Putamen (tissue), 1 donor: Measurements from ENCODE around the gene COL19A1.

ENCODE experiments used
- DNase-seq: peaks from one replicate; pipeline ENCODE4 v3.0.0-alpha.2; 2016; ENCODE audit warnings: low spot score

Gene COL19A1

DNA sequence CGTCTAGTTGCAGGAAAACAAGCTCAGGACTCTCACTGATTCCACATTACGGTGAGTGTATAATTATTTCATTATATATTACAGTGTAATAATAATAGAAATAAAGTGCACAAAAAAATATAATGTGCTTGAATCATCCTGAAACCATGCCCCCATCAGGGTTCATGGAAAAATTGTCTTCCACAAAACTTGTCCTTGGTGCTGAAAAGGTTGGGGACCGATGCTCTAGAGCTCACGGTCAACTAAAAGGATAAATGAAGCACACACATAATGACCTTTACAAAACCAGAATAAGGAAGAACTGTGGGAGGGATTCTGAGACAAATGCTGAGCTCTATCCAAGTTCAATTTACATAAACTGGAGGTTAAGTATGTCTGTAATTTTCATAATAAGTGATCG is 194.3 kb downstream of the COL19A1 start:
- no peak for DNase-seq

DNA sequence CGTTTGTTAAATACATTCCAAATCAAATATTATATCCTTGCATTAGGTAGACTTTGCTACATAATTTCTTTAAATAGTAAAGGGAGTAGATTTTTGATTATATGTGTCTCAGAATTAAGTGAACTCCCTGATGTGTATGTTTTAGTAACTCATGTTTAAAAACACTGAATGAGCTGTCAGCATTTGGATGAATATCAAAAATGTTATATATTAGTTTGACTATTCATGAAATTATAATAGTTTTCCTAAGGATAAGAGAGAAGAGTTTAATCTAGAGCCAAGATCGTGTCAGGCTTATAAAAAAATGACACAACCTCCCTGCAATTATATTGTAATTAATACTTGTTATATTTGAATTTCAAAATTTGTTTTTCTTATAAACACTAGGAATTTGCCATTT is 195.2 kb downstream of the COL19A1 start:
- DNase-seq: no peak

DNA sequence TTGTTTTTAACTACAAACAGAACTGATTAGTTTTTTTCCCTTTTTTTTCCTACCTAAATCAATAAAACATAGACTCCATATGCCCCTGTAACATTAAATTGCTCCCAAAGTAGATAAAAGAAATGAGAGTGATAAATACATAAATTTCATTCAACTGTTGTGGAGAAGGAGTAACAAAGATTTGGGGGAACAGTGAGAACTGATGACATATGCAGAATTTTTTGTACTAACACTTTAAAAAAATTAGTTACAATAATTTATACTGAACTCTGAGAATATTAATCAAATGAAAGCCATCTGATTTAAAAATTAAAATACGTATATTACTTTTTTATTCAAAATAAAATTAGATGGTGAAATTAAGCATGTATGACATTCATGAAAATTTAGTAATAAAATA is 195.7 kb downstream of the COL19A1 start:
- no peak for DNase-seq

DNA sequence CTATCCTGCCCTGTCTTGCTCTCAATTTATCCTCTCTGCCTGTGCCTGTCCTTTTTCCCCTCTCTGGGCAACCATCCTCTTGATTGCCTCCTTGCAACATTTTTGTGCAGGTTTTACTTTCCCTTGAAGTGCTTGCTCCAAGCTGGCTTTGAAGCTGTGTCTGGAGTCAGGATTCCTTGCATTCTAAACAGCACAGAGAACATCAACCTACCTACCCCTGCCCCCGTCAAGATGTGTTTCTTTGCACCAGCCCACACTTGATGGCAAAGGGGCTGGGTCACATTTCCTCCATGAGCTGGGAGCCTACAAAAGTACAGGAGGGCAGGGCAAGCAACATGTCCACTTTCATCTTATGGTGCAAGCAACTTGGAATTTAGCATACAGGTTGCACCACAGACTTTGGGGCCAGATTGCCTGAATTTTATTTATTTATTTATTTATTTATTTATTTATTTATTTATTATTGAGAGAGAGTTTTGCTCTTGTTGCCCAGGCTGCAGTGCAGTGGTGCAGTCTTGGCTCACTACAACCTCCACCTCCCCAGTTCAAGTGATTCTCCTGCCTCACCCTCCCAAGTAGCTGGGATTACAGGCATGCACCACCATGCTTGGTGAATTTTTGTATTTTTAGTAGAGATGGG is 206.3 kb downstream of the COL19A1 start:
- no peak for DNase-seq

GRCh38 chr6:70073637-70074036 is 207.3 kb downstream of the COL19A1 start:
- no peak for DNase-seq

- DNase-seq: no peak
Observed at GRCh38 chr6:70079241-70079640, 212.9 kb downstream of the COL19A1 start.

DNA sequence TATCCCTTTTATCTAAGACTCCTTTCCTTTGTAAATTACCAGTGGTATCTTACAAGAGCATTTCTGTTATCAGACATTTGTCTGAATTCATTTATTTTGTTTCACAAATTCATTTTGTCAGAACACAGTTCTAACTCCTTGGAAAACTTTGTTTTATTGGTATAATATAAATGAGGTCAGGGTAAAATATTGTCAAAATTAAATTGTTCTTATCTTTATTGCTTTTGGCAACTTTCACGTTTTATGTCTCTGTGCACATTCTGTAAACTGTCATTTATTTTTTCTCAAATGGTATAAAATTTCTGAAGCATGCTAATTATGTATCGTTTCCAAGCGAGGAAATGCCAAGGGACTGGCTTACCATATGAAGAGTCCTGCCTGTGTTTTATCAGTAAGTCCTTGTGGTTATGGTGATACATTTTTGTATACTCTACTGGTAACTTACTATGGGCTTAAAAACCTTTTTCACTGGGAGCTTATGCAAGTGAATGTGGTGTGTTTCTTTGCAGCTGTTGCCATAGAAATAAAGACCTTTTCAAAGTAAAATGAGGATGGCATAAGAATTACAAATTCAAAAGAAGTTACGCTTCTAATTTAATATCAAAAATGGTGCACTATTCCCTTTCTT is 214.2 kb downstream of the COL19A1 start:
- no peak for DNase-seq

GRCh38 chr6:70082830-70083229 is 216.5 kb downstream of the COL19A1 start:
- no peak for DNase-seq

DNA sequence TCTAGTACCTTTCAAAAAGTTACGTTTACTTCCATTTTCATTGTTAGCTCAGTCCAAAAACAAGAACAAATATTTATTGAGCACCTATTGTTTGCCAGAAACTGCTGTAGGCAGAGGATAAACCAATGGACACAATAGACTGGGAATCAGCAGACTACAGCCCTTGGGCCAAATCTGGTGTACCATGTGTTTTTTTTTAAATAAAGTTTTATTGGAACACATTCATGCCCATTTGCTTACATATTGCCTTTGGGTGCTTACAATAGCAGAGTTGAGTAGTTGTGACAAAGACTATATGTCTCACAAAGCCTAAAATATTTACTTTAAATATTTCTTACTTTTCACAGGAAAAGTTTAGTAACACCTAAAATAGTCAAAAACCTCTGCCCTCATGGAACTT is 220.4 kb downstream of the COL19A1 start:
- DNase-seq: no peak

DNA sequence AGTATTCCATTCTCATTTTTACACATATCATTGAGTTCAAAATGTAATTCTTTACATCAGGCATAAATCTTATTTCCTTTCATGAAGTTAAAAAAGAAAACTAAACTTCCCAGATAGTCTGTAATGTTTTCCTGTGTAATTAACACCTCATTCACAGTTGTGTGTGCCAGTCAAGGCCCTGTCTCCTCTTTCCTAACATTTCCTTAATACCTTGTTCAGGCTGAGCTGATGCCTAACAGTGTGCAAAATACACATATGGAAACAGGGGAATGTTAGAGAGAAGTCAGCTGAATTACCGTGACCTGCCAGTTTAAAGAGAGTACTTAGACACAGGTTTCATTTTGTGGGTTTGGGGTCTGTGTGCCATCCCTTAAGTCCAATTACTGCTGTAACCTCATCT is 227.8 kb downstream of the COL19A1 start:
- no peak for DNase-seq

DNA sequence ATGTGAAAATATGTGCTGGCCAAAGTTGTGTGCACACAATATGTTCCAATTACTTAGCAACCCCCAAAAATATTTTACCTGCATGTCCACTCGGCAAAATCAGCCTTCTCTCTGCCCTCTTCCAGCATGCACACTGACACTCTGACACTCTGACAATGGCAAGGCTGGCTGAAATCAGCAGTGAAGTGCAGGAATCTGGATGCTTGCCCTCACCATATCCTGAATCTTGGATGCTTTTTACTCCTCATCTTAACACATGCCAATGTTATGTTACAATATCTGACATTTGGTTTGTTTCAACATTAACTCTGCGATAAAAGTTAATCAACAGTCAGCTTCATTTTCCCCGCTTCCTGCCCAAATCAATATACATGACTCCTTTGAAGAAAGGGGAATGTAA is 233.4 kb downstream of the COL19A1 start:
- no peak for DNase-seq

DNA sequence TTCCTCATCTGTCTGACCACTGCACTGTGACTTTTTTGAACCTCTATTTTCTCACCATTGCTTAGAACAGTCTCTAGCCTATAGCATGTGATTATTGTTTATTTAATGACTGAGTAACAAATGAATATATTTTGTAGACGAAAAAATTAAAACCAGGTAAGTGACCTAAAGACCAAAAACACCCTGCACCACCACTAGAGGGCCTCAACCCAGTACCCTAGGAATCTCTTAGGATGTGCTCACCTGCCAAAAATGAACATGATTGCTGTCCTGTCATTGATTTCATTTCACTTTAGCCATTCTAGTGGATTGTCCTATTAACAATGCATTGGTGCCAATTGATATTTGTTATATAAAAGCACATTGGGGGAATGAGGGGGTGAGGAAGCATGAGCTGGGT is 237.4 kb downstream of the COL19A1 start:
- DNase-seq: no peak

GRCh38 chr6:70107852-70108629 is 241.7 kb downstream of the COL19A1 start:
- peak; percentile 40 for DNase-seq

GRCh38 chr6:70110126-70111022 is 244.0 kb downstream of the COL19A1 start:
- DNase-seq: no peak

- DNase-seq: no peak
Observed at GRCh38 chr6:70111737-70112136, 245.4 kb downstream of the COL19A1 start.

GRCh38 chr6:70112716-70113115 is 246.4 kb downstream of the COL19A1 start:
- DNase-seq: peak; percentile 21

- DNase-seq: no peak
Observed at GRCh38 chr6:70113171-70113570, 246.8 kb downstream of the COL19A1 start.

GRCh38 chr6:70118670-70119069 is 252.3 kb downstream of the COL19A1 start:
- DNase-seq: no peak

DNA sequence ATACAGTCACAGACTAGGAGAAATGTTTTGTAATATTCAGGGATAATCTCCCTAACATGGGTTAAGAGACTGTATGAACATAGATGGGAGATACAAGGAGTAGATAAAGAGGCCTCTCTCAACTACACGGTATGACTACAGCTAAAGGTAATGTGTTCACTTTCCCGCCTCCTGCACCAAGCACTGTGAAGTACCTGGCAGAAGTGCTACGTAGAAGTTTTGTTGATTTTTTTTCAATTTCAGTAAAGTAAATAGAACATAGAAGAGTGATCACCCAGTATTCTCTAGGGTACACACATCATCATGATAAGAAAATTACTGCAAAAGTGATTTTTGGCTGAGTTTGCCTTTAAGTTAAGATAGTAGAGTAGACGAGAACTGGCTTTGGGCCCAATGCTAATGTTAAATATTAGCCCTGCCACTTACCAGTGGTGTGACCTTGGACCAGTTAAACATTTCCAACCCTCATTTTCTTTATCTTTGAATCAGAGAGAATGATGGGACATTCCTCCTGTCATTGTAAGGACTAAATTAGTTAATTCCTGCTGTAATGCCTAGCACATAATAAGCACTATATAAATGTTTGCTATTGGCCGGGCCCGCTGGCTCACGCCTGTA is 253.0 kb downstream of the COL19A1 start:
- no peak for DNase-seq

DNA sequence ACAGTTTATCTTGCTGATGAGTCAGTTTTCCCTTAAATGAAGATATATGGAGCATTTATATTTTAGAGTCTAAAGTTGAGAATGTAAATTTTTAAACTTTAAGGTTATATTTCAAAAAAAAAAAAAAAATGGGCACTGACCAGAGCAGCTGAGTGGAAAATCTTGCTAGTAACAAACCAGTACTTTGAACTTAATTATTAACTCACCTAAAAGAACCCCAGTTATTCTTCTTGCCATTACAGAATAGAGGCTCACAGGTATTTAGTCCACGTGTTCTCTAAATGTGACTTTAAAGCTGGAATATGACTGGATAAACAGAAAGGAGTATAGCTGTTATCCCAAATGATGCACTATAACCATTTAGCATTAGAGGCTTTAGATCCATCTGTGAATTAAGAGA is 258.1 kb downstream of the COL19A1 start:
- no peak for DNase-seq

DNA sequence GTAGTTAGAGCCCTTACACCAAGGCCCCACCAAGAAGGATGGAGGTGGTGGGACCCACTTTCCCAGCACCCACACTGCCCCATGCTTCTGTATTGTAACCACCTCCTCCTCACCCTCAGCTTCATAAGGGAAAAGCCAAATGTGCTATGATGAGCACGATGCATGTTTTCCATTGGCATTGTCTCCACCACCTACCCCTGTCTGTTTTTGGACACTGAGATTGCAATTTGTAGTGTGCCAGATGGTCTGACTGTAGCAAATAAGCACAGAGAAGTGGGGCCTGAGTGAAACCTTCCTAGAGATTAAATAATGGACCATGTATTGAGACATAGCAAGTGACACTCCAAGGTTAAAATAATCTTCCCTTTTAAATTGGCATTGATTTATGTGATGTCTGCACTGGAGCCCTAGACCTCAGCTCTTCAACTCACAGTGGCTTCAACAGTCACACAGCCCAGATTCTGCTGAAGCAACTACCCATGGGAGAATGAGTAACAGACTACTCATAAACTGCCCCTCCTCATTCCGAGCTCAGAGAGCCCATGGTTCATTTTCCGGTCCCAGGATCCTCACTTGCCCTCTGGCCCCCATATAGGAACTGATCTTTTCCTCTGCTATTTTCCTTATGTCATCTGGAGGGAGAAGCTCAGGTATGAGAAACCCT is 258.7 kb downstream of the COL19A1 start:
- no peak for DNase-seq
